ENCODE measurements around the gene LCE2A. TPM values are rescaled to one million over a fixed set of nuclear protein-coding genes. Genes with fewer than 3 reads are reported as not detected.
"Not testable (repeated sequence)": the region's sequence is repeated elsewhere in the genome, so short reads cannot be mapped to it uniquely, and the experiment has no call there.

The LCE2A gene, protein sequence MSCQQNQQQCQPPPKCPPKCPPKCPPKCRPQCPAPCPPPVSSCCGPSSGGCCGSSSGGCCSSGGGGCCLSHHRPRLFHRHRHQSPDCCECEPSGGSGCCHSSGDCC
- not detected for polyA plus RNA-seq (2013, experiment 1 of 2; ENCODE audit: insufficient read length)
- polyA plus RNA-seq (2013, experiment 2 of 2; ENCODE audit: insufficient read length), result not detected

- no peak for DNase-seq
Measured at GRCh38 chr1:152697701-152698600, at the start of gene LCE2A. Gene LCE2A (plus strand): TSS chr1:152698345. CDS start chr1:152698902, 557 bp downstream.

DNA sequence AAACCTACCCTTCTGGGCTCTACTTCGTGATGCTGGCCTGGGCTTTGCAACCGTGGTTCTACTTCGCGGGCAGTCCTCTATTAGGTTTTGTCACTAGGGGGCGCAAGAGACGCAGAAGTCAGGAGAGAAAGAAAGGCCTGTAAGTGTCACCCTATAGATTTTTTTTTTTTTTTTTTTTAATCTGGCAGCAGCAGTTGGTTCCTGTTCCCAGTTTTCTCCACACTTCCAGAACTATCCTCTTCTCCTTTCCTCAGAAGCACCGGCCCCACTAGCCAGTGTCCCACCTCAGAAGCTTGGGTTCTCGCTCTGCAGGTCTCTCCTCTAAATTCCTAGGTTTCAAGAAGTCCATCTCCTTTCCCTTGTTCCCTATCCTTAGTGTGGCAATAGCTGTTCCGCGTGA is 44.0 kb upstream of the LCE2A start:
- peak; percentile 49 for DNase-seq

- DNase-seq, result no peak
Measured at GRCh38 chr1:152656459-152656858, 41.7 kb upstream of the LCE2A start.

GRCh38 chr1:152657677-152658076 is 40.5 kb upstream of the LCE2A start:
- no peak for DNase-seq

DNA sequence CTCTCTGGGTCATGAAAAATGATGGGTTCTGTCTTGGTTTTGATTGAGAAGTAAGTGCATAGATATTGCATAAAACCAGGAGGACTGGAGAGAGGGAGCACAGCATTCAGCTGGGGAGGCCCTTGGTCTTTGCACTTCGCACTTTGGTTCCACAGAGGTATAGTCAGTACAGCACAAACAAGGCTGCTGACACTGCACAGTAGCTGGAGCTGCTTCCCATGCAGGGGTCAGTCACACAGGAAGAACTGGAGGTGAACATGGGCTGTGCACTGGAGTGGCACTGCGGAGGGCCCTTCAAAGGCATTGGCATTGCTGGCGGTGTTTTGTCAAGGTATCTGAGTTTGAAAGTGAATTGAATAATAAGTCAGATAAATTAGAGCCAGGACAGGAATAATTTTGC is 39.5 kb upstream of the LCE2A start:
- DNase-seq, result no peak

DNA sequence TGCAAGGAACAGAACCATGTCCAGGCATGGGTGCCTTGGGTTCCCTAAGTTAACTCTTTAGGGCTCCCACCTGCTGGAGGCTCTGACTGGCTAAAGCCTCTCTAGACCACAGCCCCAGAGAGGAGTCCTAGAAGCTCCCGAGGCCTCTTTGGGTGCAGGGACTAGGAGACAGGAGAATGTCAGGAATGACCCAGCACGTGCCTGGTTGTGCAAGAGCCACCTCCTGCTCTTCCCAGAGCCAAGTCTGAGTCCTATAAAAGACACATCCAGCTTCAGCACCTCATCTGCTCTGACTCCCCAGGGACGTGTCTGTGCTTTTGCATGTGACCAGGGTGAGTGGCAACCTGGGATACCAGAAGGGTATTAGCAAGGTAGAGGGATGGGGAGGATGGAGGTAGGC is 35.0 kb upstream of the LCE2A start, which contains the start of gene LCE2D:
Gene LCE2D, plus strand, starts transcription at position 283 of the 400 bp plus-strand sequence. CDS start 726 bp downstream, outside the sequence.
- DNase-seq, result no peak

- not testable (repeated sequence) for DNase-seq
Measured at GRCh38 chr1:152666171-152666570, 32.0 kb upstream of the LCE2A start.

DNA sequence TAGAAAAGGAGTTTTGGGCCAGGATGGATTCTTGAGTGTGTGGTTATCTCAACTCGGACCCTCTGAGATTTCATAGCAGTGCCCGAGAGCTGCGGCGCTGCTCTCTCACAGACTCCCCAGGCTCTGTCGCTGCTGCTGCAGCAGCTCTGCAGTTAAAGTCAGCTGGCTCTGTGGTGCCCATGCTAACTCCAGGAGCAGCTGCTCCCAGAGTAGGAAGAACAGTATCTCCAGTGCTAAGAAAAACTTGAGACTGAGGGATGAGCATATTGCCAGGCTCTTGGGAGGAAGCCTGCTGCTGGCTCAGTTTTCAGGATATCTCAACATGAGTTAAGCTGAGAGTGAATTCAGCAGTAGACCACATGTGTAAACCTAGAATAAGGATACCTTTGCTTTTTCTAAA is 30.5 kb upstream of the LCE2A start:
- DNase-seq, result no peak

- no peak for DNase-seq
Measured at GRCh38 chr1:152673016-152673415, 25.1 kb upstream of the LCE2A start.

DNA sequence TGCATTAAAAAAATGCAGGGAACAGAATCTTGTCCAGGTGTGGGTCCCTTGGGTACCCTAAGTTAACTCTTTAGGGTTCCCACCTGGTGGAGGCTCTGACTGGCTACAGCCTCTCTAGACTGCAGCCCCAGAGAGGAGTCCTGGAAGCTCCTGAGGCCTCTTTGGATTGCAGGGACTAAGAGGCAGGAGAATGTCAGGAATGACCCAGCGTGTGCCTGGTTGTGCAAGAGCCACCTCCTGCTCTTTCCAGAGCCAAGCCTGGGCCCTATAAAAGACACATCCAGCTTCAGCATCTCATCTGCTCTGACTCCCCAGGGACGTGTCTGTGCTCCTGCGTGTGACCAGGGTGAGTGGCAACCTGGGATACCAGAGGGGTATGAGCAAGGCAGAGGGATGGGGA is 23.2 kb upstream of the LCE2A start, which contains the start of gene LCE2C:
Gene LCE2C, plus strand, starts transcription at position 297 of the 400 bp plus-strand sequence. CDS start 737 bp downstream, outside the sequence.
- DNase-seq, result not testable (repeated sequence)

GRCh38 chr1:152679459-152679858 is 18.7 kb upstream of the LCE2A start:
- no peak for DNase-seq

DNA sequence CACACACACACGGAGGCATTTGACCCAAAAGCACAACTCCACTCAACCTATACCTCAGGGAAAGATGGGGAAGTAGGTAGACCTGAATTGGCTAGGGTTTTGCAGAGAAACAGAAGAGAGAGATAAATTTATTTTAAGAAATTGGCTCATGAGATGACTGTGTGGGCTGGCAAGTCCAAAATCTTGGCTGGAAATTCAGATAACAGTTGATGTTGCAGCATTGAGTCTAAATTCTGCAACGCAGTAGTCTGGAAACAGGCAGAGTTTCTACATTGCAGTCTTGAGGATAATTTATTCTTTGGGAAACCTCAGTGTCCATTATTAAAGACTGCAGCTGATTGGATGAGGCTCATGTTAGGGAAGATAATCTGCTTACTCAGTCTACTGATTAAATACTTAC is 16.5 kb upstream of the LCE2A start:
- no peak for DNase-seq

DNA sequence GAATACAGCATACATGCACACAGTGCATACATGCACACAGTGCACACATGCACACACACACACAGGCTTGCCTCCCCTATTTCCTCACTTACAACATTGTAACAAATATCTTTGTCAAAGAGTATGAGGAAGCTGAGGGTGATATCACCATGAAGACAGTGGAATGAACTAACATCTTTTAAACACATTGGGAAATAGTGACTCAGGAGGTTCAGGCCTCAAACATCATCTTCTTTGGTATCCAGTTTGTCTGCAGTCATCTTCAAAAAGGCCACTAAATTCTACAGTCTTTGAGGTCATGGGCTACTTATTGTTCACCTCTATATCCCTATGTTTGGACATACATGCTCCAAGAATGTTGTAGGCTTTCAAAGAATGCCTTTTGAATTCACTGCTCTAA is 14.3 kb upstream of the LCE2A start:
- DNase-seq, result no peak

DNA sequence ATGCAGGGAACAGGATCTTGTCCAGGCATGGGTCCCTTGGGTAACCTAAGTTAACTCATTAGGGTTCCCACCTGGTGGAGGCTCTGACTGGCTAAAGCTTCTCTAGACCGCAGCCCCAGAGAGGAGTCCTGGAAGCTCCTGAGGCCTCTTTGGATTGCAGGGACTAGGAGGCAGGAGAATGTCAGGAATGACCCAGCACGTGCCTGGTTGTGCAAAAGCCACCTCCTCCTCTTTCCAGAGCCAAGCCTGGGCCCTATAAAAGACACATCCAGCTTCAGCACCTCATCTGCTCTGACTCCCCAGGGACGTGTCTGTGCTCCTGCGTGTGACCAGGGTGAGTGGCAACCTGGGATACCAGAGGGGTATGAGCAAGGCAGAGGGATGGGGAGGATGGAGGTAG is 12.3 kb upstream of the LCE2A start, which contains the start of gene LCE2B:
Gene LCE2B, plus strand, starts transcription at position 301 of the 400 bp plus-strand sequence. CDS start 721 bp downstream, outside the sequence.
- DNase-seq, result not testable (repeated sequence)

GRCh38 chr1:152699746-152700145 is 1.6 kb downstream of the LCE2A start:
- no peak for DNase-seq

DNA sequence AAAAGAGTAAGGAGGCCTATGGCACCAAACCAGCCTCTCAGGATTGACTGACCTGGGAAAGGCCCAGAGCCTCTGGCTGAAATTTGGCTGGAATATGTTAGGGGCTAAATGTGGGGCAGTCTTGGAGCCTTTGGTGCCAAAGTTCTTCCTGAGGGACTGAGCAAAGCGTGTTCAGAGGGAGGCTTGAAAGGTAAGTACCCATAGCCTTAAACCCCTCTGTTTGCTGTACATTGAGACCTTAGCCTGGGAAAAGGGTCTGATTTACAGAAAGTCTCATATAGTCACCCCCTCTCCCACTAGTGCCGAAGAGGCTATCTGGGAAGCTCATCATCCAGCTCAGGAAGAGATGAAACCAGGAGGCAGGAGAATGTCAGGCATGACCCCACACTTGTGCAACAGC is 9.7 kb downstream of the LCE2A start, which contains the start of gene LCE4A:
Gene LCE4A, plus strand, starts transcription at position 301 of the 400 bp plus-strand sequence. CDS start 916 bp downstream, outside the sequence.
- no peak for DNase-seq

DNA sequence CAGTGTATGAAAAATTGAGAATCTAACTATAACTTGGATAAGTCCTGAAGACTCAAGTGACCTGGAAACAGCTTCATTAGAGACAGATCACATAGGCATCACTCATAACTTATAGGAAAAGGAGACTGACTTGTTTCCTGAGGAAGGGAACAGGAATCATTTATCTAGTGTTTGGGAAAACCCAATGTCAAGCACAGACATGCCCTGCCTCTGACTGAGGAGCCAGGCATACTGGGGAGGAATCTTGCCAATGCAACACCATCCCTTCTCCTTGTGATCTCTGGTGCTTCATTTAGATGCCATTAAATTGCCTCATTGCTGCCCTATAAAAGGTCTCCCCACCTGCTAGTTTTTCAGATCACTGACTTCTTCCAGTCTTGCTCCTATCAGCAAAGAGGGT is 20.1 kb downstream of the LCE2A start:
- DNase-seq, result no peak

GRCh38 chr1:152725261-152725660 is 27.1 kb downstream of the LCE2A start:
- DNase-seq, result no peak

DNA sequence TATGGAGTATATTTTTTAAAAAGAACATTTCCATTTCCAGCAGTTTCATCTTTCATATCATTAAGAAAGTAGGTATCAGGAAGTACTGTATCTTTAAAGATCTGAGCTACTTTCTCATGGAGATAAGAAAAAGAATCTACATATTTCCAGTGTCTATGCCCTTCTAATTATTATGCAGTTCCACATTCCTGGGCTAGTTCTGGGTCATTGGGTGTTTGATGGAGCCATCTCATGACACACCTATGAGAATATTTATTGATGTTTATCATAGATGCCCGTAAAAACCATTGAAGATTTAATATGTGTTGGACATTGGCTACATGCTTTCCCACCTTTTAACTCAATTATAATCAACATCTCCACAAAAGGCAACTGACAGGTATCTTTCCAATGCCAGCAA is 30.8 kb downstream of the LCE2A start:
- no peak for DNase-seq

GRCh38 chr1:152735648-152736047 is 37.5 kb downstream of the LCE2A start:
- no peak for DNase-seq

- DNase-seq, result no peak
Measured at GRCh38 chr1:152737997-152738396, 39.9 kb downstream of the LCE2A start.

DNA sequence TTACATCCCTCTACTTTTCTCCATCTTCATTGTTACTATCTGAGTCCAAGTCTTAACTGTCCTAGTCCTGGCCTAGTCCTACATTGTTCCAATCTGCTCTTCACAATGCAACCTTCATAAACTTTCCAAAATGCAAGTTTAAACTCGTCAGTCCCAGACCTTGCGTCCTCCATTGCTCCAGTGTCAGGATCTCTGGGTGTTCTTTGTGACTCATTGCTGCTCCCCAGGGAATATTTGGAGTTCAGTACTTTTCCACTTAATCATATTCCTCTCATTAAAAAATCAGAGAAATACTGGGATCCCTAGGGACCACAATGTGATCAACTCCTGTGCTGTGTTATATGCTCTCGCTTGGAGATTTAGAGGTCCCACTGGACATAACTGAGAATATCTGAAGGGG is 41.7 kb downstream of the LCE2A start:
- no peak for DNase-seq

GRCh38 chr1:152741656-152742055 is 43.5 kb downstream of the LCE2A start:
- DNase-seq, result no peak

All from fibroblast of skin of abdomen (primary cell).